ENCODE data around the gene NSMF.

- TF ChIP-seq CTCF (conservative IDR thresholded peaks at IDR 0.05; ENCODE audit: low read depth in 2 of 2) (no peak), EZH2 (IDR thresholded peaks at IDR 0.05; ENCODE audit: low read depth, unreplicated experiment) (no peak), EZH2phosphoT487 (IDR thresholded peaks at IDR 0.05; ENCODE audit: unreplicated experiment) (no peak), ETS1 (IDR thresholded peaks at IDR 0.05) (no peak), POLR2AphosphoS5 (IDR thresholded peaks at IDR 0.05; ENCODE audit: low read depth) (no peak), CREB1 (CRISPR knock-in tag; IDR thresholded peaks at IDR 0.05; ENCODE audit: low read depth) (no peak), JUNB (IDR thresholded peaks at IDR 0.05; ENCODE audit: unreplicated experiment) (no peak), REST (IDR thresholded peaks at IDR 0.05; ENCODE audit: unreplicated experiment) (no peak), ZNF114 (CRISPR knock-in tag; IDR thresholded peaks at IDR 0.05) (no peak), ZNF331 (CRISPR knock-in tag; IDR thresholded peaks at IDR 0.05; ENCODE audit: low read depth) (no peak)
These were observed 31.5 kb upstream of the NSMF start for GRCh38 chr9:137490532-137491186.
